WTC11 (cell line): Measurements from ENCODE around the gene UMAD1. TPM values are rescaled to one million over a fixed set of nuclear protein-coding genes. Genes with fewer than 3 reads are reported as not detected.

ENCODE experiments used
- ATAC-seq: fragments of 200-7000 bp; cut with Tn5 transposase; 2 replicates; pipeline ENCODE4 v1.10.0; 2021; ENCODE audit warnings: mild to moderate bottlenecking, moderate library complexity
- CTCF ChIA-PET: fragments of 300-600 bp; sonication (Branson Sonifier 250); formaldehyde crosslinking; loops from one replicate; lab custom pipeline; 2021; ENCODE audit warnings: antibody characterized with exemption; lab: Charles Lee
- POLR2A ChIA-PET: fragments of 350-600 bp; sonication (Branson Sonifier 250); formaldehyde crosslinking; loops from one replicate; lab custom pipeline; 2021; ENCODE audit warnings: antibody characterized with exemption; lab: Charles Lee
- DNase-seq: peaks from one replicate; pipeline ENCODE4 v3.0.0; 2021; ENCODE audit warnings: low spot score
- H3K27ac Mint-ChIP-seq: 2 replicates; pipeline ENCODE4 v1.8.0; 2021; ENCODE audit warnings: mixed read lengths
- H3K27me3 Mint-ChIP-seq: 2 replicates; pipeline ENCODE4 v1.8.0; 2021; ENCODE audit warnings: low read depth, mild to moderate bottlenecking, moderate library complexity, mixed read lengths
- H3K36me3 Mint-ChIP-seq: 2 replicates; pipeline ENCODE4 v1.8.0; 2021; ENCODE audit warnings: mixed read lengths
- H3K4me1 Mint-ChIP-seq: 2 replicates; pipeline ENCODE4 v1.8.0; 2022; ENCODE audit warnings: mixed read lengths
- H3K4me3 Mint-ChIP-seq: 2 replicates; pipeline ENCODE4 v1.8.0; 2021; ENCODE audit warnings: mild to moderate bottlenecking, moderate library complexity, mixed read lengths
- H3K9me3 Mint-ChIP-seq: 2 replicates; pipeline ENCODE4 v1.8.0; 2021; ENCODE audit warnings: mixed read lengths
- AFF4 ChIP-seq: sonication (generic); formaldehyde crosslinking; IDR thresholded peaks from 2 replicates; pipeline ENCODE4 v1.8.1; 2023; ENCODE audit warnings: mild to moderate bottlenecking, missing genetic modification reagents, borderline replicate concordance
- CDX4 ChIP-seq: fragments of 250-450 bp; sonication (Bioruptor Pico); IDR thresholded peaks from 2 replicates; pipeline ENCODE4 v1.9.0; 2021; ENCODE audit warnings: moderate library complexity, mild to moderate bottlenecking, inconsistent platforms, borderline replicate concordance
- CREB1 ChIP-seq: sonication (generic); formaldehyde crosslinking; IDR thresholded peaks from 2 replicates; pipeline ENCODE4 v1.8.0; 2023; ENCODE audit warnings: mild to moderate bottlenecking, missing genetic modification reagents
- ESRRA ChIP-seq: sonication (generic); formaldehyde crosslinking; IDR thresholded peaks from 2 replicates; pipeline ENCODE4 v1.8.1; 2022; ENCODE audit warnings: mild to moderate bottlenecking, missing genetic modification reagents, borderline replicate concordance
- FOXK1 ChIP-seq: sonication (generic); formaldehyde crosslinking; IDR thresholded peaks from 2 replicates; pipeline ENCODE4 v1.8.0; 2022; ENCODE audit warnings: mild to moderate bottlenecking, moderate library complexity, missing genetic modification reagents
- FOXP4 ChIP-seq: sonication (generic); formaldehyde crosslinking; IDR thresholded peaks from 2 replicates; pipeline ENCODE4 v1.8.0; 2022; ENCODE audit warnings: mild to moderate bottlenecking, missing genetic modification reagents
- GABPB1 ChIP-seq: sonication (generic); formaldehyde crosslinking; IDR thresholded peaks from 2 replicates; pipeline ENCODE4 v1.8.1; 2023; ENCODE audit warnings: mild to moderate bottlenecking, missing genetic modification reagents
- GRHL2 ChIP-seq: fragments of 250-450 bp; sonication (Bioruptor Pico); IDR thresholded peaks from 2 replicates; pipeline ENCODE4 v1.8.0; 2022; ENCODE audit warnings: mild to moderate bottlenecking, moderate library complexity; ENCODE audit not compliant: insufficient replicate concordance, severe bottlenecking
- GTF2I ChIP-seq: fragments of 250-450 bp; sonication (Bioruptor Pico); conservative IDR thresholded peaks from 2 replicates; pipeline ENCODE4 v1.4.0; 2021; ENCODE audit warnings: mild to moderate bottlenecking
- IRF2 ChIP-seq: sonication (generic); formaldehyde crosslinking; IDR thresholded peaks from 2 replicates; pipeline ENCODE4 v1.8.0; 2022; ENCODE audit warnings: low read depth, missing genetic modification reagents, borderline replicate concordance
- NFATC4 ChIP-seq: fragments of 250-450 bp; sonication (Bioruptor Pico); IDR thresholded peaks from 2 replicates; pipeline ENCODE4 v1.9.0; 2021; ENCODE audit warnings: mild to moderate bottlenecking
- NFE2L1 ChIP-seq: sonication (generic); formaldehyde crosslinking; IDR thresholded peaks from 2 replicates; pipeline ENCODE4 v1.8.1; 2023; ENCODE audit warnings: missing genetic modification reagents
- NR2C2 ChIP-seq: sonication (generic); formaldehyde crosslinking; IDR thresholded peaks from 2 replicates; pipeline ENCODE4 v1.8.0; 2022; ENCODE audit warnings: mild to moderate bottlenecking, missing genetic modification reagents
- PREB ChIP-seq: sonication (generic); formaldehyde crosslinking; IDR thresholded peaks from 2 replicates; pipeline ENCODE4 v1.8.1; 2022; ENCODE audit warnings: mild to moderate bottlenecking, missing genetic modification reagents, moderate library complexity, borderline replicate concordance
- SMAD3 ChIP-seq: sonication (generic); formaldehyde crosslinking; IDR thresholded peaks from 2 replicates; pipeline ENCODE4 v1.8.0; 2022; ENCODE audit warnings: missing genetic modification reagents, mild to moderate bottlenecking, borderline replicate concordance
- TEAD4 ChIP-seq: sonication (generic); formaldehyde crosslinking; IDR thresholded peaks from 2 replicates; pipeline ENCODE4 v1.8.0; 2022; ENCODE audit warnings: mild to moderate bottlenecking, missing genetic modification reagents
- ZNF263 ChIP-seq: sonication (generic); formaldehyde crosslinking; IDR thresholded peaks from 2 replicates; pipeline ENCODE4 v1.8.1; 2022; ENCODE audit warnings: low read depth, mild to moderate bottlenecking, moderate library complexity, missing genetic modification reagents
- ZNF317 ChIP-seq: sonication (generic); formaldehyde crosslinking; IDR thresholded peaks from 2 replicates; pipeline ENCODE4 v1.8.1; 2023; ENCODE audit warnings: low read depth, mild to moderate bottlenecking, moderate library complexity, missing genetic modification reagents, borderline replicate concordance
- total RNA-seq: library from RNA; stranded (reverse); gene quantifications from 3 replicates; pipeline ENCODE4 v1.2.3, GENCODE V29; 2021

UMAD1 gene
- total RNA-seq, 1 experiment from 2014 or later = 13.0 TPM

- DNase-seq = no peak
- TF ChIP-seq GABPB1 (CRISPR knock-in tag) (no peak), SMAD3 (CRISPR knock-in tag) (no peak), FOXK1 (CRISPR knock-in tag) (no peak), ESRRA (CRISPR knock-in tag) (no peak), PREB (CRISPR knock-in tag) (no peak), NFE2L1 (CRISPR knock-in tag) (no peak), GRHL2 (CRISPR knock-in tag) (no peak), GTF2I (CRISPR knock-in tag) (no peak), AFF4 (CRISPR knock-in tag) (no peak), NFATC4 (CRISPR knock-in tag) (no peak), NR2C2 (CRISPR knock-in tag) (no peak), ZNF317 (CRISPR knock-in tag) (no peak), IRF2 (CRISPR knock-in tag) (no peak), ZNF263 (CRISPR knock-in tag) (no peak), CDX4 (CRISPR knock-in tag) (no peak), CREB1 (CRISPR knock-in tag) (no peak), FOXP4 (CRISPR knock-in tag) (no peak), TEAD4 (CRISPR knock-in tag) (no peak)
- H3K27ac Mint-ChIP-seq = no peak overlapping the region
- ChIA-PET CTCF (no interaction called here), POLR2A (no interaction called here)
- no peaks in the 10 kb centered on the region for H3K36me3 Mint-ChIP-seq
- H3K9me3 Mint-ChIP-seq = no peaks in the 10 kb centered on the region
- H3K4me1 Mint-ChIP-seq = peaks cover 46% of the 10 kb centered on the region
- H3K4me3 Mint-ChIP-seq = no peak overlapping the region
- H3K27me3 Mint-ChIP-seq = no peaks in the 10 kb centered on the region
- peak; percentile 46 for ATAC-seq
Observed at GRCh38 chr7:7924303-7924702, 283.8 kb downstream of the UMAD1 start.

Other genes starting within 250 kb of the UMAD1 start
- gene COL28A1, start 104.9 kb upstream of the UMAD1 start, total RNA-seq = 0.81 to 1.5 TPM (median 1.0 TPM) in 3 replicates
- 38.8 to 43.9 TPM (median 41.3 TPM) in 3 replicates for gene MIOS, start 73.9 kb upstream of the UMAD1 start, total RNA-seq
- gene RPA3, start 77.9 kb downstream of the UMAD1 start, total RNA-seq = 97.8 to 119 TPM (median 110 TPM) in 3 replicates